Measurements from ENCODE around the gene MEX3A. TPM values are rescaled to one million over a fixed set of nuclear protein-coding genes. Genes with fewer than 3 reads are reported as not detected.

Gene MEX3A
- total RNA-seq, 1 donor from 2014 or later: 63.9 TPM

- Mint-ChIP-seq H3K4me1 (ENCODE audit: unreplicated experiment) (peaks cover 63% of the 10 kb centered on the region), H3K27ac (ENCODE audit: unreplicated experiment) (peak overlapping the region; percentile 98), H3K4me3 (ENCODE audit: unreplicated experiment) (no peak overlapping the region), H3K27me3 (ENCODE audit: unreplicated experiment) (peaks cover 27% of the 10 kb centered on the region), H3K36me3 (ENCODE audit: low read depth, unreplicated experiment) (peaks cover 13% of the 10 kb centered on the region), H3K9me3 (ENCODE audit: unreplicated experiment) (no peaks in the 10 kb centered on the region)
- TF ChIP-seq CTCF (IDR thresholded peaks at IDR 0.05; ENCODE audit: unreplicated experiment): no peak
- DNase-seq (ENCODE audit: low spot score): no peak
Measured at GRCh38 chr1:156103521-156103947, 21.3 kb upstream of the MEX3A start.

DNA sequence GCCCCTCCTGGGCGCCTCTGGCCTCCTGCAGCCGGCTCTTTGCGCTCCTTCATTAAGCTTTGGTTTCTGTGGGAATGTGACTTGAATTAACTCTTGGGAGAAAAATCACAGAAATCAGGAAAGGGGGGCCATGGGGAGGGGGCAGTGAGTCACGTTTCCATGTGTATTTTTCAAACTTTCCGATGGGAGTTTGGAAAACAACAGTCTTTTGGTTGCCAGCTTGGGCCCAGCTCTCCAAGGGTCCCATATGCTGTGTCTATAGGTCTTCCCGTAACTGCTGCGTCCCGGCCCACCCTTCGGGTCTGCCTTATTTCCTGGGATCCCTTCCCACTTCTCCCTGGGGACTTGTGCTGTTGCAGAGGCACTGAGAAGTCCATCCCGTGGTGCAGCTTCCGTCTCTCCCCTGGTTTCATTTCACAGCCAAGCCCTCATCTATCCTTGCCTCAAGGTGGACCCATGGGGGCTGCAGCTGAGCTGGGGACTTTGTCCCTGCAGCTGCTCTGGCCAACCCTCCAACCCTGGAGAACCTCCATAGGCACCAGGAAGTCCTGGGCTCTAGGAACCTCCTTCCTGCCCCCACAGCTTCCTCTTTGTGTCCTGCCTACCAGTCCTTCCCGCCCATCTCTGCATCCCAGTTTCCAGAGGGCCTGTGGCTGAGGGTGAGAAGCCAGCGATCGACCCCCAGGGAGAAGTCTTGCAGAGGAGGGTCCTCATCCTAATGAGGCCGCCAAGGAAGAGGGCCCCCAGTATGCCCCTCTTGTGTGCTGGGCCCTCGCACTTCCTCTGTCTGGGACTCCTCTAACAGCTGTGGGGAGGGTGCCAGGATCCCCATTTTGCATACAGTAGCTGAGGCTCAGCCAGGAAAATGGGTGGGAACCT lies 20.6 kb upstream of the MEX3A start:
- H3K27me3 Mint-ChIP-seq (ENCODE audit: unreplicated experiment): peaks cover 32% of the 10 kb centered on the region
- H3K4me1 Mint-ChIP-seq (ENCODE audit: unreplicated experiment): peaks cover 70% of the 10 kb centered on the region
- H3K27ac Mint-ChIP-seq (ENCODE audit: unreplicated experiment): peak overlapping the region; percentile 91
- no peak for TF ChIP-seq CTCF (IDR thresholded peaks at IDR 0.05; ENCODE audit: unreplicated experiment)
- DNase-seq (ENCODE audit: low spot score): no peak
- H3K36me3 Mint-ChIP-seq (ENCODE audit: low read depth, unreplicated experiment): peaks cover 20% of the 10 kb centered on the region
- H3K9me3 Mint-ChIP-seq (ENCODE audit: unreplicated experiment): no peaks in the 10 kb centered on the region
- peak overlapping the region; percentile 58 for H3K4me3 Mint-ChIP-seq (ENCODE audit: unreplicated experiment)

DNA sequence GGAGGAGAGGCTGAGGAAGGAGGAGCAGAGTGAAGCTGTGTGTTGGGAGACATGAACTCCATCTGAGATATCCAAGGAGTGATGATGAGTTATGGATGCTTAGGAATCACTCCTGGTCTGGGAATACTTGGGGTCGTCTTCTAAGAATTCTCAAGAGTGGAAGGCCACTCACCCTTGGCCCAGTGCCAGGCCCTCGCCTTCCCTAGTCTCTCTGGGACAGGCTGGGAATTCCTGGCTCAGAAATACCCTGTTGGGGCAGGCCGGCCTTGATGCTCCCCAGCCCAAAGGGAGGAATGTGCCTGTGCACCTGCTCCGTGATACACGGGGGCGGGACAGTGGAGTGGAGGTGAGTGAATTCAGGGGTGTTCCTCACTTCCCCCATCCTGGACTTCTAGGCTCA lies 19.6 kb upstream of the MEX3A start:
- no peak for TF ChIP-seq CTCF (IDR thresholded peaks at IDR 0.05; ENCODE audit: unreplicated experiment)
- Mint-ChIP-seq H3K27me3 (ENCODE audit: unreplicated experiment) (peaks cover 30% of the 10 kb centered on the region), H3K27ac (ENCODE audit: unreplicated experiment) (peak overlapping the region; percentile 82), H3K9me3 (ENCODE audit: unreplicated experiment) (no peaks in the 10 kb centered on the region), H3K4me3 (ENCODE audit: unreplicated experiment) (no peak overlapping the region), H3K4me1 (ENCODE audit: unreplicated experiment) (peaks cover 73% of the 10 kb centered on the region), H3K36me3 (ENCODE audit: low read depth, unreplicated experiment) (peaks cover 25% of the 10 kb centered on the region)
- no peak for DNase-seq (ENCODE audit: low spot score)

GRCh38 chr1:156100205-156100995 lies 18.1 kb upstream of the MEX3A start:
- H3K9me3 Mint-ChIP-seq (ENCODE audit: unreplicated experiment): no peaks in the 10 kb centered on the region
- DNase-seq (ENCODE audit: low spot score): no peak
- H3K27ac Mint-ChIP-seq (ENCODE audit: unreplicated experiment): peak overlapping the region; percentile 72
- peaks cover 37% of the 10 kb centered on the region for H3K36me3 Mint-ChIP-seq (ENCODE audit: low read depth, unreplicated experiment)
- peaks cover 25% of the 10 kb centered on the region for H3K27me3 Mint-ChIP-seq (ENCODE audit: unreplicated experiment)
- peaks cover 72% of the 10 kb centered on the region for H3K4me1 Mint-ChIP-seq (ENCODE audit: unreplicated experiment)
- TF ChIP-seq CTCF (IDR thresholded peaks at IDR 0.05; ENCODE audit: unreplicated experiment): no peak
- H3K4me3 Mint-ChIP-seq (ENCODE audit: unreplicated experiment): peak overlapping the region; percentile 29

All from endothelial cell (in vitro differentiated cells).